ENCODE data around the gene QRICH2. TPM values are rescaled to one million over a fixed set of nuclear protein-coding genes. Genes with fewer than 3 reads are reported as not detected.
A peak's percentile ranks its signal among the peaks of the same experiment; 100 is the strongest.
"Not testable (repeated sequence)": the region's sequence is repeated elsewhere in the genome, so short reads cannot be mapped to it uniquely, and the experiment has no call there.

Gene QRICH2
- total RNA-seq, 1 donor: 3.0 TPM

GRCh38 chr17:76268015-76268749 is 39.9 kb downstream of the QRICH2 start:
- peak in 2 of 3 donors; percentile 71 to 77 for DNase-seq (ENCODE audit: low read depth in 2 of 3, low spot score in 2 of 3)

GRCh38 chr17:76267581-76268001 is 40.5 kb downstream of the QRICH2 start:
- DNase-seq (ENCODE audit: low read depth in 2 of 3, low spot score in 2 of 3): not testable (repeated sequence)

- DNase-seq (ENCODE audit: low read depth in 2 of 3, low spot score in 2 of 3): no peak
Measured at GRCh38 chr17:76267051-76267576, 41.0 kb downstream of the QRICH2 start.

GRCh38 chr17:76266244-76266938 is 41.7 kb downstream of the QRICH2 start:
- DNase-seq (ENCODE audit: low read depth in 2 of 3, low spot score in 2 of 3): no peak

GRCh38 chr17:76265624-76266243 is 42.3 kb downstream of the QRICH2 start:
- DNase-seq (ENCODE audit: low read depth in 2 of 3, low spot score in 2 of 3): peak in 1 of 3 donors; percentile 47

- DNase-seq (ENCODE audit: low read depth in 2 of 3, low spot score in 2 of 3): peak; percentile 95 to 99 (median 99)
Measured at GRCh38 chr17:76264755-76265623, 43.1 kb downstream of the QRICH2 start, which contains the start of gene UBALD2. Gene UBALD2 (plus strand): TSS chr17:76265348. CDS start chr17:76265506, 158 bp downstream.

GRCh38 chr17:76264425-76264754 is 43.7 kb downstream of the QRICH2 start:
- DNase-seq (ENCODE audit: low read depth in 2 of 3, low spot score in 2 of 3): no peak

GRCh38 chr17:76263896-76264295 is 44.2 kb downstream of the QRICH2 start:
- DNase-seq (ENCODE audit: low read depth in 2 of 3, low spot score in 2 of 3): no peak

- peak in 2 of 3 donors; percentile 73 to 82 for DNase-seq (ENCODE audit: low read depth in 2 of 3, low spot score in 2 of 3)
Measured at GRCh38 chr17:76262732-76263344, 45.2 kb downstream of the QRICH2 start.

- DNase-seq (ENCODE audit: low read depth in 2 of 3, low spot score in 2 of 3): peak in 1 of 3 donors; percentile 62
Measured at GRCh38 chr17:76261421-76262215, 46.5 kb downstream of the QRICH2 start.

- DNase-seq (ENCODE audit: low read depth in 2 of 3, low spot score in 2 of 3): no peak
Measured at GRCh38 chr17:76260669-76261068, 47.4 kb downstream of the QRICH2 start.

GRCh38 chr17:76260220-76260619 is 47.9 kb downstream of the QRICH2 start:
- no peak for DNase-seq (ENCODE audit: low read depth in 2 of 3, low spot score in 2 of 3)

- DNase-seq (ENCODE audit: low read depth in 2 of 3, low spot score in 2 of 3): not testable (repeated sequence)
Measured at GRCh38 chr17:76256430-76257050, 51.5 kb downstream of the QRICH2 start.

GRCh38 chr17:76255801-76256429 is 52.2 kb downstream of the QRICH2 start:
- DNase-seq (ENCODE audit: low read depth in 2 of 3, low spot score in 2 of 3): no peak

GRCh38 chr17:76254275-76254674 is 53.8 kb downstream of the QRICH2 start:
- no peak for DNase-seq (ENCODE audit: low read depth in 2 of 3, low spot score in 2 of 3)

- no peak for DNase-seq (ENCODE audit: low read depth in 2 of 3, low spot score in 2 of 3)
Measured at GRCh38 chr17:76253841-76254240, 54.2 kb downstream of the QRICH2 start.

GRCh38 chr17:76252967-76253766 is 54.9 kb downstream of the QRICH2 start:
- DNase-seq (ENCODE audit: low read depth in 2 of 3, low spot score in 2 of 3): not testable (repeated sequence)
